Peyer's patch (tissue), 4 donors: Measurements from ENCODE around the gene CENPC.
"Not testable (repeated sequence)": the region's sequence is repeated elsewhere in the genome, so short reads cannot be mapped to it uniquely, and the experiment has no call there.

ENCODE experiments used
- CTCF ChIP-seq, 6 experiments: fragments of 450-650 bp in 4 of 6; fragments of 200-600 bp in 2 of 6; sonication (generic) in 1 of 6; IDR thresholded peaks; one replicate each; pipeline ENCODE4 v1.5.1; 2017 to 2019; ENCODE audit warnings: antibody characterized with exemption in 6 of 6, mild to moderate bottlenecking in 3 of 6, moderate library complexity in 1 of 6
- POLR2A ChIP-seq, 2 donors: fragments of 450-650 bp; IDR thresholded peaks; one replicate each; pipeline ENCODE4 v1.5.1; 2017; ENCODE audit warnings: antibody characterized with exemption in 2 of 2, mild to moderate bottlenecking in 2 of 2, moderate library complexity in 2 of 2

GRCh38 chr4:67445881-67446280 lies 99.4 kb downstream of the CENPC start:
- not testable (repeated sequence) for TF ChIP-seq CTCF, POLR2A (IDR thresholded peaks at IDR 0.05)
